HG03280 (cell line): ENCODE data around the gene INCENP.

Experiments
- ATAC-seq: cut with Tn5 transposase; IDR thresholded peaks from one replicate; pipeline ENCODE4 v1.9.1; 2021; ENCODE audit warnings: mild to moderate bottlenecking, moderate library complexity; ENCODE audit not compliant: unreplicated experiment

INCENP gene

DNA sequence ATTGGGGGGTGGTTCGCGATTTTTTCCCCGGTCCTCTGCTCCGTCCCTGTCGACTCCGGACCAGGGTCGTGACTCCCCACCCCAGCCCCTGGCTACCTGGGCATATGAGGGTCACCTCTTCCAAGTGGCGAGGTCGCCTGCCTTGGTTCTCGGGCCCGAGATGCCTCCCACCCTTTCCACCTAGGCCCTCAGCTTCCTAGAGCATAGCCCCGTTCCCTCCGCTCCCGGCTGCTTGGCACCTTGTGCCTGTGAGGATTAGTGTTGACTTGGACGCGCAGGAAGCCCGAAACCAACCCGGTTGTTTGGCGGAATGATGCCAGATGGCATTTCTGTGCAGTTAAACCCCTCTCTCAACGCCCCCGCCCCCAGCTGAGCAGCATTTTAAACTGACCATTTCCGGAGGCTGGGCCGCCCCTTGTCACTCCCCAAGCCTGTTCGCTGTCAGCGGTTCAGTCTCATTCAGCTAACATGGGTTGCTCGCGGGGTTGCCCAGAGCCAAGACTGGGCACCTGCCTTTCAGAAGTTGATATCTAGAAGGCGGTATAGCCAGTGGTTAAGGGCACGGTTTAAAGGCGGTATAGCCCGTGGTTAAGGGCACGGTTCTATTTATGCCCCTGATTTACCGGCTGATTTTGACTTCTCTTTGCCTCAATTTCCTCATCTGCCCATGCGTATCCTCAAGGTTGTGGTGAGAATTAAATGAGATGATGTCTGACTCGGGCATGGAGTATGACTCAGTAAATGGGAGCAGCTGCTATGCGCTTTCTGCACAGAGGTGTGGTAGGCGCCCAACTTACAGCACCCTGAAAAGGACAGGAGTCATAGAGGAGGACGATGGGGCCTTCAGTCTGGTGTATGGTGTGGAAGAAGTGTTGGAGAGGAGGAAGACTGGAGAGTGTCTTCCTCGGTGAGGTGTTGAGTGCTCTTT lies 639 bp downstream of the INCENP start:
- ATAC-seq: peak; percentile 28

DNA sequence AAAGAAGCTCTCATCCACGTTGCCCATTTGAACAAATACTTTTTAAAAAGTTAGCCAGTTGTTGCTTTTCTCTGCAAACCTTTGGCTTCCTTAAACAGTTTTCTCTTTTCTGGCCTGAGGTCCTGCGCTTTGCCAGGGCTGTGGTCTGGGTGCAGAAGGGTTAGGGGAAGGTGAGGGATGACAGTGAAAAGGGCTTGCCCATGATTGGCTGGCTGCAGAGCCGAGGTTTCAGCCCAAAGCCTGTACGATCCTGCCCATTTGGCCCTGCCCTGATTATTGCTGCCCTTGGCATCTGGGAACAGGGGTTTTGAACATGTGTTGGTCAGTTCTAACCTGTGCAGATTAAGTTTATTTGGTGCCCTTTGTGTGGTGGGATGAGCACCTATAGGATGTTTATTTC lies 1.5 kb downstream of the INCENP start:
- ATAC-seq: no peak

DNA sequence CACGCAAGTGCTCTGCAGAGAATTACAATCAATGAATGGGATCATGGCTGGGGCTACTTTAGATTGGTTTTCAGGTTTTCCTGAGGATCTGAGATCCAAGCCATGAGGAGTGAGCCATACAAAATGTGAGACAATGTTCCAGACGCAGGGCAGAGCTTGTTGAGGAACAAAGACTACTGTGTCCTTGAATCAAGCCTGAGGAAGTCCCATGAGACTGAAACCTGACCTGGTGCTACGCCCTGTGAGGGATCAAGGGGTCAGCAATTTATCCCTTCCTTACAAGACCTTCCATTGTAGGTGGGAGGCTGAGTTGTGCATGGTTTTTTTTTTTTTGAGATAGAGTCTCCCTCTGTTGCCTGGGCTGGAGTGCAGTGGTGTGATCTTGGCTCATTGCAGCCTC lies 2.1 kb downstream of the INCENP start:
- ATAC-seq: no peak

DNA sequence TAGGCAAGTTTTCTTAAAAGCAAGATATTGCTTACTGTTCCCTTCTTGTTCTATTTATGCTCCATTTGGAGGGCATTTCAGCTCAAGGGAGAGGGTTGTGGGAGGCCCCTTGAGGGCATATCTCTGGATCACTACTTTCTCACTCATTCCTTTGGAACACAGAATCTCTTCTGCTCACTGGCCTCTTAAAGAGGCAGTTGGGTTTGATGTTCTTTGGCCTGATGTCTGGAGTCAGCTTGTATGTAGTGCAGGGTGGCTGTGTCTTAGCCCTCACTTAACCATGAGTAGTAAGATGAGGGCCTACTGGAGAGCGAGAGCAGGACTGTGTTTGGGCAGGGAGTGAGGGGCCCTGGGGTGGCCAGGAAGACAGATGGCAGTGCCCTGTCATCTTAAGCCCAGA lies 3.6 kb downstream of the INCENP start:
- no peak for ATAC-seq

DNA sequence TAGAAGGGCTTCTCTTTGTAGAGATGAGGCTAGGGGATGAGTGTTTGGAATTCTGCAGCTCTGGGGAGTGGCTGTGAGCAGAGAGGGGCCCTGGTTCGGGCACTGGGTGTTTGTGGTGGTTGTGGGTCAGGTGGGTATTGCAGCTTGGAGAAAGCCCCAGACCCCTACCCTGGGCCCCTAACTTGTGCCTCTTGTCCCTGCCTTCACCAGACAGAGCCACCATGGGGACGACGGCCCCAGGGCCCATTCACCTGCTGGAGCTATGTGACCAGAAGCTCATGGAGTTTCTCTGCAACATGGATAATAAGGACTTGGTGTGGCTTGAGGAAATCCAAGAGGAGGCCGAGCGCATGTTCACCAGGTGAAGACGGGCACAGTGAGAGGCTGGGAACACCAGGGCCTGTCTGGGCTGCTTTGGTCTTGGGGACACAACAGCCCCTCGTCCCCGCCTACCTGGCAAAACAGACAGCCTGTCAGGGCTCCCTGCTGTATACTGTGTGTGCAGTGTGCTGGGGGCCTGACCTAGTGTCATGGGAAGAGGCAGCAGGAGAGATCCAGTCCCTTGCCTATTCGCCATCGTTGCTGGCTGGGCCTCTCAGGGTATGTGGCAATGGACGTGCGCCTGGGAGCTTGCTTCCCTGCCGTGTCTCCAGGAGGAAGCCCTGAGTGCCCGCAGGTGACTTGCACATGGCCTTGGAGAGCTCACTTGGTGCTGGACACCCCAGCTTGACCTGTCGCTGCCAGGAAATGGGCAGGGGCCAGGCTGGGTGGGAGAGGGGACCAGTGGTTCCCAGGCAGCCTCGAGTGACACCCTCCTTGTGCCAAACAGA lies 4.3 kb downstream of the INCENP start:
- no peak for ATAC-seq

DNA sequence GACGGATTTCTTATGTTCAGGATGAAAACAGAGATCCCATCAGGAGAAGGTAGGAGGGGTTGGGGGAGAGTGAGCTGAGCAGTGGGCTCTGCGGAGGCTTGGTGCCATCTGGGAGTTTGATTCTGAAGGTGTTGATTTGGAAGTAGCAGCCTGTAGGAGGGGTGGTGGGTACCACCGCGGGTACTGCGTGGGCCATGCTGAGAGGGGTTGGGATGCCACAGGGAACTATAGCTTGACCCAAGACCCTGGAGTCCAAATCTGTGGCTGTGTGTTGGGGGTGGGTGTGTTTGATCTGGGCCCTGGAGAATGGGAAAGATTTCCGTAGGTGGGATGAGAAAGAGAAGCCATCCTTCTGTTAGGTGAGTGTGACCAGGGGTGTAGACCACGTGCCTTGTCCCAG lies 5.0 kb downstream of the INCENP start:
- ATAC-seq: no peak

DNA sequence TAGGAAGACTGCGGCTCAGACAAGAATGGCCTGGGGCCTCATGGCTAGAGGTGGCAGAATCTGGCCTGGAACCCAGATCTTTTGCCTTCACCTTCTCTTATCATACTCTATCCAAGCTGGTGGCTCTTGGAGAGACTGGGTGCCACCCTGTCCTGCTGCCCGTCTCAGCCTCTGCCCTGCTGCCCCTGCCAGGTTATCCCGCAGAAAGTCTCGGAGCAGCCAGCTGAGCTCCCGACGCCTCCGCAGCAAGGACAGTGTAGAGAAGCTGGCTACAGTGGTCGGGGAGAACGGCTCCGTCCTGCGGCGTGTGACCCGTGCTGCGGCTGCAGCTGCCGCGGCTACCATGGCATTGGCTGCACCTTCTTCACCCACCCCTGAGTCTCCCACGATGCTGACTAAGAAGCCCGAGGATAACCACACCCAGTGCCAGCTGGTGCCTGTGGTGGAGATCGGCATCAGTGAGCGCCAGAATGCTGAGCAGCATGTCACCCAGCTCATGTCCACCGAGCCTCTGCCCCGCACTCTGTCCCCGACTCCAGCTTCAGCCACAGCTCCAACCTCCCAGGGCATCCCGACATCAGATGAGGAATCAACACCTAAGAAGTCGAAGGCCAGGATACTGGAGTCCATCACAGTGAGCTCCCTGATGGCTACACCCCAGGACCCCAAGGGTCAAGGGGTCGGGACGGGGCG lies 5.9 kb downstream of the INCENP start:
- ATAC-seq: no peak

DNA sequence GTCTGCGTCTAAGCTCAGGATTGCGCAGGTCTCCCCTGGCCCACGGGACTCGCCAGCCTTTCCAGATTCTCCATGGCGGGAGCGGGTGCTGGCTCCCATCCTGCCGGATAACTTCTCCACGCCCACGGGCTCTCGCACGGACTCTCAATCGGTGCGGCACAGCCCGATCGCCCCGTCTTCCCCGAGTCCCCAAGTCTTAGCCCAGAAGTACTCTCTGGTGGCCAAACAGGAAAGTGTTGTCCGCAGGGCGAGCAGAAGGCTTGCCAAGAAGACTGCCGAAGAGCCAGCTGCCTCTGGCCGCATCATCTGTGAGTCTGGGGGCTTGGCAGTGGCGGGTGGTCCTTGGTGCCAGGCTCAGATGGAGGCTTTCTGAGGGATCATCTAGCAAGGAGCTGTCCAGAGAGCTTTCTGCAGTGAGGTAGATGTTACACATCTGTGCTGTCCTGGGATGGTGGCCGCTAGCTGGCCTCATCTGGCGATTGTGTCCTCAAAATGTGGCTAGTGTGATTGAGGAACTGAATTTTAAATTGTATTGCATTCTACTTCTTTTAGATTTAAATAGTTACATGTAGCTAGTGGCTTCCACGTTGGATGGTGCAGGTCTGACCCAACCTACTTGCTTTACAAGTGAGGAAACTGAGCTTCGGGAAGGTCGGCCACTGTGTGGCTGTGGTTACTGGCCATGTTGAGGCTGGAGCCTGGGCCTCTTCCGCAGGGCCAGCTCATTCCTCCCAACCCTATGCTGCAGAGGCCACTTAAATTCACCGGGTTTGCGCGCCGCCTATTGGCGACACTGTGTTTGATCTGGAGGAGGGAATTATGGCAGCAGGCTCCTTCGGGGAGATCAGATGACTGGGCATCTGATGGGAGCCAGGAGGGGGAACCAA lies 6.7 kb downstream of the INCENP start:
- ATAC-seq: no peak

DNA sequence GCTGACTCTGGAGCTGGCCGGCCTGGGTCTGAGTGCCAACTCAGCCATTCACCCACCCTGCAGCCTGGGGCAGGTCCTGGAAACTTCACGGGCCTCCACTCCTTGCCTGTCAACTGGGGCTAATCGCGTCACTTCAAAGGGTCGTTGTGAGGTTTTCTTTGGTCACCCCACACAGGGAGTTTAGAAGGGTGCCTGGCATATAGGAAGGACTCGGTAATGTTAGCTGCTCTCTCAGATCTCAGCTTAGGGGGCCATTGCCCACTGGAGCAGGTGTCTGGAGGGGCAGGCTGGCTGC lies 7.3 kb downstream of the INCENP start:
- ATAC-seq: no peak

DNA sequence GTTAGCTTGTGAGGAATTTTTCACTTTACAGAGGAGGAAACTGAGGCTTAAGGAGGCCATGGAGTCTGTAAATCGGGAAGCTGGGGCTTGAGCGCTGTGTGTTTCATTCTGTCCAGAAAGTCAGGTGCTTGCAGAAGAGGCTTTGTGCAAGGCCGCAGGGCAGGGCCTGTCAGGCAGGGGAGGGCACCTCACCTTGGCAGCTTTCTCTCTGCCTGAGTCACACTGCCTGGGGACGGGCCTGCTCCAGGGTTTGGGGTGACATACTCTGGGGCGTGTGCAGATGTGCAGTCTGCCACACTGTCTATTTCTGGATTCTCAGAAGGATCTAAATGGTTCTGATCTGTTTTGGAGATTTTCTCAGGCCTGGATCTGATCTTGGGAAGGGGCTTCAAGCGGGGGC lies 8.4 kb downstream of the INCENP start:
- ATAC-seq: no peak

DNA sequence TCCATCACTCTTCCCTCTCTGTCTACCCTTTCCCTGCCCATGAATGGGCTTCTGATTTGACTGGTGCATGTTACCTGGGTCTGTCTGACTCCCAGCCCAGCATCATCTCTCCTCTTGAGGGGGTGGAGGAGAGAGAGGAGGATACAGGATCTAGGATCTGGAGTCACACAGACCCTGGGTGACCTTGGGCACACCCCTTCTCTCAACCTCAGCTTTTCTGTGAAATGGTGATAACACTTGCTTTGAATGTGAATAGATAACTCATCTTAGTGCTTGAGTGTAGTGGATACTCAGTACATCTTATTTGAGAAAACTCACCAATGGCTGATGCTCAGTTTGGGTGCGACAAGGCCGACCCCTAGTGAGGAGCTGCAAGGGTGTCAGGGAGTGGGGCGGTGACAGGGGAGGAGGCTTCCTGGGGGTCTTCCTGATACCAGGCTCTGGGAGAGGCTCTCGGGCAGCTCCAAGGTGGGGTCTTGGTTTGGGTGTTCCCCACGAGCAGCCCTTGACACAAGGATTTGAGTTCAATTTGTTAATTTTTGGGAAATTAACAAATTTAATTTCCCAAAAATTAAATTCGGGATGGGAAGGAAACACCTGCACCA lies 9.0 kb downstream of the INCENP start:
- no peak for ATAC-seq

DNA sequence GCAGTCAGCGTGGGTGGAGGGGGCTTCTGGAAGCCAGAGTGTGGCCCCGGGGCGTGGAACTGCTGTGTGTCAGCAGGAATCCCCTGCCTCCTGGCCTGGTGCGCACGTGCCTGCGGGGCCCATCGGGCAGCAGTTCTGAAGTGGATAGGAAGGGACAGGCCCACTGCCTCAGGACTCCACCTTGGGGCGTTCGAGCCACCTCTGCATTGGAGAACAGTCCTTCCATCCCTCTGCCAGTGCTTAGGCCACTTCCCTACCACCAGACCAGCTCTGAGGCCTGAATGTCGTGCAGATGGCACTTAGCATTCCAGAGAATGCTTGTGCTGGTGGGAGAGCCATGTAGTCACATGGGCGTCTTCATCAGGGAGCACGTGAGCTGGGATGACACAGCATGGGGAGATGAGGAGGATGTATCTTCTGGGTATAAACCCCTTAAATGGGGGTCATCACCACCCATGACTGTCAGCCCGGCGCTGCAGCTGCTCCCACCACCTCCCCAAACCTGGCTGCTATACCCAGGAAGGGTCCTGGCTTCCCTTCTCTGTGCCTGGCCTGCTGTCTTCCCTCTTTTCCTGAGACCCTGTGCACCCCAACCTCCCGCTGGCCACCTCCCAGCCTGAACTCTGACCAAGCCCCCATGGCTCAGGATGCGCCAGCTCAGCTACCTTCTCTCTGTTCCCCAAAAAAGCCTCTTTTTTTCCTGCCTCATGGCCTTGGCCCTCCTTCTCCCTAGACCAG lies 9.7 kb downstream of the INCENP start:
- no peak for ATAC-seq

DNA sequence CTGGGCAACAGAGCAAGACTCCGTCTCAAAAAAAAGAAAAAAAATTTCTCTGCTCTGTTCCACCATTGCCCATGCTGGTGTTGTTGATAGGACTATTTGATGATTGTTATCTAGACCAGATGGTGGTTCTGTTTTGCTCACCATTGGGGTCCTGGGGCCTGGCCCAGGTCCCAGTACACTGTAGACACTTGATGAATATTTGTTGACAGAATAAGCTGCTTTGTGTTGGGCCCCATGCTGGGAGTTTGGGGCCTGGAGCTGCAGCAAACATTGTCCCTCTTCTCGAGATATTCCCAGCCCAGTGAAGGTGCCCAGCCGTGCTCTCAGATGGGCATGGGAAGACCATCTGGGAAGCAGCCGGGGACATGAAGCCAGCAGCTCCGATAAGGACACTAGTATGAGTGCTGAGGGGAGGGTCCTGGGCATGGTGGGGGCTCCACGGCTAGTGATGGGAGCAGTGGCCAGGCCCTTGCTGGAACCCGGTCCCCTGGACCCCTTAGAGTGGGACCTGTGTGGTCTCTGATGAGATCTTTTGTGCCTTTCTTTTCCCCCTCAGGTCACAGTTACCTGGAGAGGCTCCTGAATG lies 13.6 kb downstream of the INCENP start:
- no peak for ATAC-seq

DNA sequence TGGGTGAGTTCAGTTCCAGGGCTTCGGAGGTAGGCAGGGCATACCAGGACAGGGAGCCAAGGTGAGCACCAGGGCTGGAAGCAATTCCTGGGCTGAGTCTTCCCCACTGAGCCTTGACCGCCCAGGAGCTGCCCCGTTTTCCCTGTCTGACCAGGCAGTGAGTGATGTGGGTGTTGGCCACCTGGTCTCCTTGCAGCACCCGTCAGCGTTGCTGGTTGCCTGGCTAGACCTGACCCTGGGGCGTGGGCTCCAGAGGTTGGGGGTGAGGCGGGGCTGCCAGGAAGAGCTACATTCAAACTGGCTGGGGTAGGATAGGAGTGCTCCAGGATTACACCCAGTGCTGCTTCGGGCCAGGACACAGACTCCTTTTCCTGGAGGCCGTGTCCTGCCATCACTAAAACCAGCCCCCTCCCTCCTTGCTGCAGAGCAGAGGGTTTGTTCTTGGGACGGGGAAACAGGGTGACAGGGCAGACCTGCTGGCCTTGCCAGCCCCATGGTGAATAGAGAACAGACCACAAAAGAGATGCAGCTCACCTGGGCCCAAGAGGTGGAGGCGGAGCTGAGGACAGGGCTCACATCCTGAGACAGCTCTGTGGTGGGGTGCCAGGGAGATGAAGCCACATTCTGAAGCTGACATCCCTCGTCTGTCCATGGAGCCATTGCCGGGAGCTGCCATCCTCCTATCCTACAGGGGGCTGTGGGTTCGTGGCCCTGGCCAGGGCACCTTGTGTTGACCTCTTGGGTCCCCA lies 14.2 kb downstream of the INCENP start:
- no peak for ATAC-seq

DNA sequence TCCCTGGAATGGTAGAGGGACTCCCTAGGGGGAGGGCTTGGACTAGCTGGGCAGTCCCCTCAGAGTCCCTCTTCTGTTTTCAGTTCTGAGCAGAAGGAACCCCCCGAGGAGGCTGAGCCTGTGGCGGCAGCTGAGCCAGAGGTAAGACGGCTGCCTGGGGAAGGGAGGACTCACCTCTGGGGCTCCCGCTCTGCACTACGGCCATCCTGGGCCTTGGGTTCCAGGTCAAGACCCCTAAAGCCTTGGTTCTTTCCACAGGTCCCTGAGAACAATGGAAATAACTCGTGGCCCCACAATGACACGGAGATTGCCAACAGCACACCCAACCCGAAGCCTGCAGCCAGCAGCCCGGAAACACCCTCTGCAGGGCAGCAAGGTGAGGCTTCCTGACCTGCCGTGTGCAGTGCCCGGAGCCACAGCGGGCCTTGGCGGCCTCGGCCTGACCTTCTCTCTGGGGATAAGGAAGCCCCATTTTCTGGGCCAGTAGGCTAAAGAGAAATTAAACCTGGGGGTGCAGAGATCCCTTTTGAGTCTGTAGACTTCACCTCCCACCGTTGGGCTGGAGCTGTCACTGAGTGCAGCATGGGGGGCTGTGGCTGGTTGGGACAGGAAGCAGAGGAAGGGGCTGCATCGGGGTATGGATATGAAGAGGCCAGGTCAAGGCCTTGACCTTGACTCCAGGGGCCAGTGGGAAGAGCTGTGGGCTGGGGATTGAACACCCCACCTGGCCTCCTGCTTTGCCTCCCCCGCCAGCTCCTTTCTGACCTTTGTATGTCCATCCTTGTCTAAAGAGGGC lies 15.0 kb downstream of the INCENP start:
- ATAC-seq: no peak

DNA sequence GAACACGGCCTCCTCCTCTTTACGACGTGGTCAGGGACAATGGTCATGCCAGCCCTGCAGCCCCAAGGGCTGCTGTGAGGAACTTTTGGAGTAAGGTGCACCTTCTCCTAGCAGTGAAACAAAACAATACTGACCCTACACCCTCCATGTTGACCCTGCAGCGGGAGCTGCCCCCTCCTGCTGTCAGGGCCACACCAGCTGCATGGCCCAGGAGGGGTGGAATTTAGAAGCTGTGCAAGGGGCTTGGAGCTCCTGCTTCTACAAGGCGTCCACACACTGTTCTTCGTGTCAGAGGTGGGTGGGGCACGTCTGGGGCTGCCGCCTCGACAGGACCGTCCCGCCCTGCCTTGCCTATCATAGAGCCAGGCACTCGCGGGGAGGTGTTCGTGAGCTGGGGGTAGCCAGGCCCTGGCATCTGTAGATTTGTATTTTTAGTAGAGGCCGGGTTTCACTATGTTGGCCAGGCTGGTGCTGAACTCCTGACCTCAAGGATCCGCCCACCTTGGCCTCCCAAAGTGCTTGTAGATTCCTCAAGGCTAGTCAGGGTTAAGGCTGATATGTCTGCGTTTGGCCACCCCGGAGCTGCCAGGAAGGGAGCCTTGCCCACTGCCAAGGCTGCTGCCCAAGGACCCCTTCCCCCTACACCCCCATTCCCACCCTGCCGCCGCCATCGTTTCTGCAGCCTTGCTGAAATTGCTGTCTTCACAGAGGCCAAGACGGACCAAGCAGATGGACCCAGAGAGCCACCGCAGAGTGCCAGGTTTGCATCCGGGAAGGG lies 15.9 kb downstream of the INCENP start:
- no peak for ATAC-seq
